ENCODE results near the gene PLA2G6.

The PLA2G6 gene

DNA sequence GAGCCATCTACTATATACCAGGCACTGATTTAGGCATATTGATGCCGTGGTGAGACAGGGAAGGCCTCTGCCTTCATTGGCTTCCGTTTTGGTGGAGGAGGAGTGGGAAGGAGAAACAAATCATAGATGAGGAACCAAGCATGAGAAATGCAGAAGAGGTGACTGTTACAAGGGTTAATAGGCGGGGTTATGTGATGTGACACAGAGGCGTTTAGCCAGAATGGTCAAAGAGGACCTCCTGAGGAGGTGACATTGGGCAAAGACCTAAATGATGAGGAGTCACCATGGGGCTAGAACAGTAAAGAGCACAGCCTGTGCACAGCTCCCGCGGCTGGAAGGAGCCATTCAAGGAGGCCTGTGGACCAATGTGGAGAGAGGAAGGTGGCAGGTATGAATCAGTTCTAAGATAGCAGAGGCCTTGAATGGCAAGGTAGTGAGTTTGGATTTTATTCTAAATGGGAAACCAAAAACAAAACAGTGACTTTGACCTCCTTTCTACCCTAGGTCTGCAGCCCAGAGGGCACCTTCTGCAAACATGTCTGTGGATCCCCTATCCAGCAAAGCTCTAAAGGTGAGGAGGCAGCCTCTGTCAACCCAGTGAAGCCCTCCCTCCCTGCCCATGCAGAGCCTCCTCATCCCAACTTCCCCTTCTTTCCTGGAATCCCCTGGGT is 31.8 kb upstream of the PLA2G6 start:
- no peak for DNase-seq

DNA sequence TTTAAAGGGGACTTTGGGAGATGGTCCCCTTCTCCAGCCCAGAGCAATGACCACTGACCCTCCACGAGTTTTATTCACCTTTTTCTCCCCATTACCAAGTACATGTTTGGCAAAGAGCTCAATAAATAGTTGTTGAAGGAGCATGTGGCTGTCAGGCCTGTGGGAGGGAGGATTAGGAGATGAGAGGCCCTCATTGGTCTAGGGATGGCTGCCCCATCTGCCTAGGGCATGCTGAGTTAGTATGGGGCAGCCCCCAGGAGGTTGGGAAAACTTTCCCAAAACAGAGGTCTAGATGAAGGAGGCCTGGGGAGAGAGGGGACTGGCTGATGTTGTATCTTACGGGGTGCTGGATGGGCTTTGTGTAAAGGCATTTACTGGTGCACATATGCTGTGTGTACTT is 30.8 kb upstream of the PLA2G6 start:
- no peak for DNase-seq

DNA sequence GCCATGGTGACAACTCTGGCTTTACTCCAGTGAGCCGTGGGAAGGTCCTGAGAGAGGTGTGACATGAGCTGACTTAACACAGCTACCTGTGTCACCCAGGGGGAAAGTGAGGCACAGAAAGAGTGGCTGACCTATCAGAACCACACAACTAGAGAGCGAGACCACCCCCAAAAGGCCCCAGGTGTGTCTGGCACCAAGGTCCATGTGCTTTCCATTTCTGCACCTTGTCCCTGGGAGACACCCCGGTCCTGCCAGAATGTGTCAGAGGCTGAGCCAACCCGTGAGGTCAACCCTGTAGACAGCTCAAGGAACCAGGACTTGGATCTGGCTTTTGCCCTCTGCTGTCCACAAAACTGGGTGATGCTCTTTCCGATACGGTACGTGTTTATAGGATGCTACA is 29.9 kb upstream of the PLA2G6 start:
- DNase-seq, result no peak

DNA sequence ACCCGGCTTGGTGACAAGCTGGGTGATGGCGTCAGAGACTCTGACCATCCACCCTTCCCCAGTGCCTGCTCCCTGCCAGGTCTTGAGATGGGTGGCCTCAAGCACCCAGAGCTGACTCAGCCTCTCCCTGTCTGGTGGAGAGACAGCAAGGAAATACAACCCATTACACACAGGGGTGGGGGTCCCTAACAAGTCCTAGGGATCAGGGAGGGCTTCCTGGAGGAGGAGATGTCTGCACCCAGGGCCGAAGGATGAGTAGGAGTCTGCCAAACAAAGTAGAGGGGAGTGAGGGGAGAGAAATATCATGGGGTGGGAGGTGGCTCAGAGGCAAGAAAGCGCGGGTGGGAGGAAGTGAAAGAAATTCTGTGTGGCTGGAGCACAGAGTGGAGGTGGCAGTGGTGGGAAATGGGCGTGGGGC is 26.9 kb upstream of the PLA2G6 start:
- no peak for DNase-seq

DNA sequence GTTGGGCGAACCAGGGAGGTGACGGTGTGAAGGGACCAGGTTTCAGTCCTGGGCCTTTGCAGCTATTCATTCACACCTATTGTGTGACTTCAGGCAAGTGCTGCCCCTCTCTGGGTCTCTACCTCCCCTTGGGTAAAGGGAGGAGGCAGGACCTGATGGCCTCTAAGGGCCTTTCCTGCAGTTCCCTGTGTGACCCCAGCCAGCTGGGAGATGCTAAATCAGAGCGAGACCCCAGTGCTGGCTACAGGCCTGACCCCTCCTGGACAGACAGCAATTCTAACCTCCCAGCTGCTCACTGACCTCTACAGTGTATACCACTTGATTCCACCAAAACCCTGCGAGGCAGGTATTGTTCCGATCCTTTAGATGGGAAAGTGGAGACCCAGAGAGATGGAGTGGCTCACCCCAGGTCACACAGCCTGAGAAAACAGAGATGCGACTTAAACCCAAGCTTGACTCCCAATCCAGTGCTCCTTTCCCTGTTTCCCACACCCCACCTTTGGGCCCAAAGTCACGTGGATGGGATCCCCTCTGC is 26.3 kb upstream of the PLA2G6 start:
- DNase-seq, result no peak

DNA sequence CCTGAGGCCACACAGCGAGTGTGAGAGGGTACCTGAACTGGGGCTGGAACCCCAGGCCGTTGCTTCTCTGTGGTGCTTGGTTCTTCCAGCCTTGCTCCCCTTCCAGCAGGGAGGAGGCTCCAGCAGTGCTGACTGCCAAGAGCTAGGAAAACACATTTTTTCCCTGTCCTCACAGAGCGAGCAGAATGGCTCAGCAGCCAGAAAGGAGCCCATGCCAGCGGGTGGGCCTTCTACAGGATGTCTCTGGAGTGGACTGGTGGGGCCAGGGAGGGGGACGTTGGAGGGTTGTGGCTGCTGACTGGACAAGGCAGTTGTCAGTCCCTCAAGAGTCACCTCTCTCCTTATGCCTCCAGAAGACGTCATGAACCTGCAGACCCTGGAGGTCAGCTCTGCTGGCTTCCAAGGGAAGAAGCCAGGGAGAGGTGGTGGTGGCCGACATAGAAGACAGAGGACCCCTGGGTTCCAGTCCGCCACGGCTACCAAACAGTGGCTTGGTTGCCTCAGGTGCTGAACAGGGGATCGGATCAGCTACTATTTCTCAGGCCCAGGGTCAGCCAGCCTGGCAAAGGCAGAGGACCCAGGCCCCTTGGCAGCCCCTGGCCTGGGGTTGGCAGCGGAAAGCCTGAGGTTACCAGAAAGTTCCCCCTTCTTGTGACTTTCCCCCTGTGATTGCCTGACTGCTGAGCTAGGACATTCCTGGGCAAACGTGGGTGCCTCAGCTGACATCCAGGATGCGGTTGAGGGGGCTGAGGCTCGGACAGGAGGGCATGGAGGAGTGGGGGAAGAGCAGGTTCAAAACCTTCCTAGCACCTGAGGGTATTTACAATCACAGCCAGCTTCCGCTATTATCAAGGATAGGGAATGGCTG is 23.9 kb upstream of the PLA2G6 start:
- no peak for DNase-seq

DNA sequence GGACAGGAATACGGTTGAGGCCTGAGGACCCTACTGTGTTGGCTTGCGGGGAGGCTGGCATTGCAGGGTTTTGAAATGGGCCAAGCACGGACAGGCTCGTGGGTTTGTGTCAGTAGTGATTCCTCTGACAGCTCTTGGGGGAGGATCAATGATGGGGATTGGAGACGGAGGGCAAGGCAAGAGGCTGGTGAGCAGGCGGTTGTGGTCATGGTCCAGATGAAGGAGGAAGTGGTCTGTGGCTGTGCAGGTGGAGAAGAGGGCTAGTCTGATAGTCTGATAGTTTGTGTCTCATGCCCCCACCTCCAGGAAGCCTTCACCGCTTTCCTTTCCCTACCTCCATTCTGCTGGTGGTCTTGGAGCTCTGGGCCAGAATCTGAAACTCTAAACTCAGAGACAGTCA is 23.2 kb upstream of the PLA2G6 start:
- no peak for DNase-seq

DNA sequence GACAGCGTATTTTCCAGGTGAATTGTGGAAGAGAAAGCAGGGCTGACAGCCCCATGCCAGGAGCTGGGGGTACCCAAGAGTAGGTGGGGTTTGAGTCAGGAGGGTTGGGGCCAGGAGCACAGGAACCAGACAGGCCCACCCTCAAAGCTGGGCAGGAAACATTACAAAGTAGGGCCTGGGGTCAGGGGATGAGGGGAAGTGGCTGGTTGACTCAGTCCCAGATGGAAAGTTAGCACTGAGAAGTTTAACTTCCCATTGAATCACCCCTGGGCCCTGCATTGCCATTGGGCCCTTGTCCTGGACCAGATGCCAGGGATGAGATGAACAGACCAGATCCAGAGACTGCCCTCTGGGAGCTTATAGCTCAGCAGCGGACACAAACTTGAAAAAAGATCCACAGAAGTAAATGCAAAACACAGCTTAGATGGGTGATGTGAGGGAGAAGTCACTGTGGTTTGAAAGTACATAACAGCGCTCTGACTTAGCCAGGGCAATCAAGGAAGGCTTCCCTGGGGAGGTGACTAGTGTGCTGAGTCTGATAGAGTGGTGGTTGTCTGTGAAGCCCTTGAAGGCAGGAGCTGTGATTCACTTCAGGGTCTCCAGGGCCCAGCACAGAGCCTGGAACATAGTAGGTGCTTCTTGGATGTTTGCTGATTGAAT is 22.4 kb upstream of the PLA2G6 start:
- no peak for DNase-seq

DNA sequence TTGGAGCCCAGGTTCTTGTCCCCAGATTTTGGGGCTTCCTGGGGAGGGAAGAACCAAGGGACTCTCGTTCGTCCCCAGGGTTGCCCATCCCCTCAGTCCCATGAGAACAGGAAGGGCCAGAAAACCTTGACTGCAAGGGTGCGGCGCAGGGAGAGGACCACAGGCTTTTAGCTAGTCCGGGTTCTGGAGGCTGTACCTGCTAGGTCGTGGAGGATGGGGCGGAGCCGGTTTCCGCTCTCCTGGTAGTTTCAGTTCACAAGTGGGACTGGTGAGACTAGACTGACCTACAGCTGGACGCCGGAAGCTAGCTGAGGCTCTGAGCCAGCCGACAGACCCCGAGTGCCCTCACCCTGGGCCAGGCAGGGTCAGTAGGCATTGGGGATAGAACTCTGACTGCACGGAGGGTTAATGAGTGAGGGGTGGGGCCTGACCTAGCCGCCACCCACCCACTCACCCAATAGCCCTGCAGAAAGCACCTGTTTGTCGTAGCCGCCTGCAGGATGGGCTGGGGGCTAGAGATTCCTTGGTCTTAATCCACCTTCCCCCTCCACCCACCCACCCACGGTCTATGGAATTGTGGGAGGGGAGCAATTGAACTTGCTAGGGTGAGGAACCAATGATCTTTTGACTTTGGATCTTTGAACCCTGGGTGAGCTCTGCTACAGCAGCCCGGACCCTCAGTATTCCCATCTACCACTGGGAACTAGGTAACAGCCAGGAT is 21.6 kb upstream of the PLA2G6 start:
- DNase-seq, result no peak

DNA sequence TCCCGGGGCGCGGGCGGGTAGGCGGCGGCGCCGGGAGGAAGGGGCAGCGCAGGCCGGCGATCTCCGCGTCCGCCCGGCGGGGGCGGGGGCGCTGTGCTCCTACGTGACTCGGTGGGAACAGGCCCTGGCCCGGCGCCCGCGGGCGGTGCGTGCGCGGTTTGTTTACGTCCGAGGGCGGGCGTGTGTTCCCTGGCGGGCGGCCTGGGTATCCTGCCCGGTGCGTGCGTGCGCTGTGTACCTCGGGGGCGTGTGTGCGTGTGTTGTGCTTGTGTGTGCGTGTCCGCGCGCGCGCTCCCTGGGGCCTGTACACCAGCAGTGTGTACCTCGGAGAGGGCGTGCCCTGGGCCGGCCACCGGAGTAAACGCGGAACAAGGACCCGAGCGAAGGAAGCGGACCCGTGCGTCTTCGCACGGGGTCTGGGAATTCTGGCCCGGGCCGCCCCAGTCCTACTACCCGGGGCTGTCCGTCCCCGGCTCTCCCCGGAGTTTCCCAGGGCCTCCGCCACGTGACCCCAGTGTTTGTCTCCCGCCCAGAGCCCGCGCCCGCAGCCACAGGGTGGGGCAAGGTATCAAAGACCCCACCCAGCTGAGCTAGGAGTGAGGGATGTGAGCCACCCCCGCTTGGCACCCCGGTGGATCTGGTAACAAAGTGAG is 20.9 kb upstream of the PLA2G6 start:
- DNase-seq, result peak; percentile 49

DNA sequence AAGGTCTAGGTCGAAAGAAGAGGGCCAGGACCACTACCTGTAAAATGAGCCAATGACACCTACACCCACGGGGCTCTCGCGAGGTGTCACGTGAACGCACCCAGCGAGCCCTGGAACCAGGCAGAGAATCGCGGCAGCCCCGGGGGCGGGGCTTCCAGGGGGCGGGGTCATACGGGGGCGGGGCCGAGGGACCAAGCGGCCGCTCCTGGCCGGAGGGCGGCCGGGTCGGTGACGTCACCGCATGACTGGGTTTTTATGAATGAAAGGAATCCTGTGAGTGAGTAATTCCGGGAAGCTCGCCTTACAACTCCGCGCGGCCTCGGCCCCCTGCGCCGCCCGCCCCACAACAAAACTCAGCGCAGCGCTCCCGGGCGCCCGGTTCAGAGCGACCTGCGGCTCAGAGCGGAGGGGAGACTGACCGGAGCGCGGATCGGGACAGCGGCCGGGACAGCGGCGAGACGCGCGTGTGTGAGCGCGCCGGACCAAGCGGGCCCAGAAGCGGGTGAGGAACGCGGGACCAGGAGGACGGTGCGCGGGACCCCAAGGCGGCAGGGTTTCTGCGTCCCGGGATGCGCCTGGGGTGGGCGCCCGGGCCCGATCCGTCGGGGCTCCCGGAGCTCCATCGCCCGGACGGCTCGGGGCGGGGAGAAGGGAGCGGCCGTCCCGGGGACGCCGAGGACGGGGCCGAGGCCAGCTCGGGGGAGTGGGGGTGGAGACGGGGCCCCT is 20.2 kb upstream of the PLA2G6 start, which contains the start of gene MAFF:
TSS of gene MAFF (plus strand) at position 284 of the 726 bp plus-strand sequence. CDS start 11,860 bp downstream, outside the sequence.
- peak; percentile 84 for DNase-seq

DNA sequence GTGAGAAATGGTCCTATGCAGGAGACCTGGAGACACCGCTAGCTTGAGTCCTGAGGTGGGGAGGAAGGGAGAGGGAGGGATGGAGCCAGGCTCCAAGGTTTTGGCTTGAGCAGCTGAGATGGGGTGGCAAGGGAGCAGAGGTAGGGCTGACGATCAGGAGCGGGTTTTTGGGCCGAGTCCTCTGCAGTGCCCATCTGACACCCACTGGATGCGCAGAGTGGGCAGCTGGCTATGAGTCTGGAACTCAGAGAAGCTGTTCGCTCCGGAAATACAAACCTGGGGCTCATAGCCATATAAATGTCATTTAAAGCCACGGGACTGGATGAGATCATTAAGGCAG is 19.7 kb upstream of the PLA2G6 start:
- no peak for DNase-seq

DNA sequence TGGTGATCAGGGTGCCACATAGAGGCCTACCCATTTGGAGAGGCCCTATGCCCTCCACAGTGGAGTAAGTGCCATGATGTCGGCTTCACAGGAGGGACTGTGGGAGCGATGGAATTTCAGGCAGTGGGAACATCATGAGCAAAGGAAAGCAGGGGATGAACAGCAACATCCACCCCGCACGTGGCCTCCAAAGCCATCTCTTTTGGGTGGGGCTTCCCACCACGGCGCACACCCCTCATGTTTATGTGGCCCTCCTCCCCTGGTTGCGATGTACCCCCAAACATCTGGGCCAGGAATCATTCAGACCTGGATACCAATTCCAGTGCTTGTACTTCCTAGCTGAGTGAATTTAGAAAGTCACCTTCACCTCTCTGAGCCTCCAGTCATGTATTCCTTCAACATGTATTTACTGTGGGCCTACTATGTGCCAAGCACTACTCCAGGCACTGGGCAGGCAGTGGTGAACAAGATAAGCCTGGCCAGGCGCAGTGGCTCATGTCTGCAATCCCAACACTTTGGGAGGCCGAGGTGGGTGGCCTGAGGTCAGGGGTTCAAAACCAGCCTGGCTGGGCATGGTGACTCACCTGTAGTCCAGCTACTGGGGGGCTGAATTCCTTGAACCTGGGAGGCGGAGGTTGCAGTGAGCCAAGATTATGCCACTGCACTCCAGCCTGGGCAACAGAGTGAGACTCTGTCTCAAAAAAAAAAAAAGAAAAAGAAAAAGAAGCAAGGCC is 18.4 kb upstream of the PLA2G6 start:
- DNase-seq, result no peak

DNA sequence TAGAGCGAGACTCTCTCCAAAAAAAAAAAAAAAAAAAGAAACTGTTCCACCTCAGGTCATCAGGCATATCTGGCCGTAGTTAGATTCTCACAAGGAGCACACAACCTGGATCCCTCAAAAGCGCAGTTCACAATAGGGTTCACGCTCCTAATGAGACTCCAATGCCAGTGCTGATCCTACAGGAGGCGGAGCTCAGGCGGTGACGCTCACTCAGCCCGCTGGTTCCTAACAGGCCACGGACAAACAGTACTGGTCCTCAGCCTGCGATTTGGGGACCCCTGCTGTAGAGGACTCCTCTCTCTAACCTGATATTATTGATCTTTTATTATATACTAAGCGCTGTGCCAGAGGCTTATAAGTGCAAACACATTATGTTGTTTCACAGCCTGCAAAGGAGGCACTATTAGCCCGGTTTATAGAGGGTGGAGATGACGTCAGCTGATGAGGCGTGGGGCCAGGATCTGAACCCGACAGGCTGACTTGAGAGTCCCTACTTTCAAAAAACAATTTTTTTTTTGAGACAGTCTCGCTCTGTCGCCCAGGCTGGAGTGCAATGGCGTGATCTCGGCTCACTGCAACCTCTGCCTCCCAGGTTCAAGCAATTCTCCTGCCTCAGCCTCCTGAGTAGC is 15.3 kb upstream of the PLA2G6 start:
- DNase-seq, result no peak

DNA sequence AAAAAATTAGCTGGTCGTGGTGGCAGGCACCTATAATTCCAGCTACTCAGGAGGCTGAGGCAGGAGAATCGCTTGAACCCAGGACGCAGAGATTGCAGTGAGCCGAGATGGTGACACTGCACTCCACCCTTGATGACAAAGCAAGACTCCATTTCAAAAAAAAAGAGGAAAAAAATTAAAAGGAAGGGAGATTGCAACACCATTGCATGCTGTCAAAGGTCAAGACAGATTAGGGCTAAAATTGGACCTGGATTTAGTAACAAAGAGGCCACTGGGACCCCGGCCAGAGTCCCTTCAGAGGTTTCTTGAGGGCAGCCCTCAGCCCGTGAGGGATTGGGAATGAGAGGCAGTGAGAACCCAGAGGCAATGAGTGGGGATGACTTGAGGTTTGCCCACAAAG is 11.9 kb upstream of the PLA2G6 start:
- no peak for DNase-seq

DNA sequence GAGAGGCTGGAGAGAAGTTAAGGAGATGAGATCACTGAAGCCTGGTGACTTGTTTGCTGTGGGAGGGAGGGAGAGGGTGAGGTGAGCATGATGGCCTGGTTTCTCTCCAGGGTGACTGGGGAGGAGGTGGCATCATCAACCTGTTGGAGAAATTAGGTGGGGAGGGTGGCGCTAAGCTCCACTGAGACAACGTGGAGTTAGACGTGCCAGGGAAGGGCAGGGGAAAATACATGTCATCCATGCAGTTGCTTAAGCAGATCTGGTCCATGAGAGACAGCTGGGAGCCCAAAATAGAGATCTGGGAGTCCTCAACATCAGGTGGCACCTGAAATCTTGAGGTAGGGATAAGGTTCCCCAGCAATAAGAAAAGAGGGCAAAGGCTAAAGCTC is 10.8 kb upstream of the PLA2G6 start:
- no peak for DNase-seq

DNA sequence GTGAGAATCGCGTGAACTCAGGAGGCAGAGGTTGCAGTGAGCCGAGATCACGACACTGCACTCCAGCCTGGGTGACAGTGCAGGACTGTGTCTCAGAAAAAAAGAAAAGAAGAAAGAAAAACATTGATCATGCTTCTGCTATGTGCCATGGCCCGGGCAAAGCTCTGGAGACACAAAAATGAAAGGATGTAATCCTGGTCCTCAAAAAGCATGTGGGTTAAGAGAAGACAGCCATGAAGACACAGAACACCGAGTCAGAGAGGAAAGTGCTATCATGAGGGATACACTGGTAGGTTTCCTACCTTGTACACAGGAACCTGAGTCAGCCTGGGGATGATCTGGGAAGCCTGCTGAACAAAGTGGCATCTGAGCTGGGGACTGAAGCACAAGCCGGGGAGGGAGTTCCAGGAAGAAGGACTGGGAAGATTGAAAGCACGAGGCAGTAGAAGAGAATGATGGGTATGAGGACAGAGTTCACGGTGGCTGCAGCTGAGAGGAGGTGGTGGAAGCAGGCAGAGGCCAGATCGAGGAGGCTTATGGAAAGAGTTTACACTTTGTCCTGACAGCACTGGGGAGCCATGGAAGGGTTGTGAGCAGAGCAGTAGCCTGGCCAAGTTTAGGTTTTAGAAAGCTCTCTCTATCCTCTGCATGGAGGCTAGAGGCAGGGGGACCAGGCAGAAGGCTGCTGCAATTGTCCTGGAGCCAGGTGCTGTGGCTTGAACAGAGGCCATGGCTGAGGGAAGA is 10.3 kb upstream of the PLA2G6 start:
- DNase-seq, result no peak

DNA sequence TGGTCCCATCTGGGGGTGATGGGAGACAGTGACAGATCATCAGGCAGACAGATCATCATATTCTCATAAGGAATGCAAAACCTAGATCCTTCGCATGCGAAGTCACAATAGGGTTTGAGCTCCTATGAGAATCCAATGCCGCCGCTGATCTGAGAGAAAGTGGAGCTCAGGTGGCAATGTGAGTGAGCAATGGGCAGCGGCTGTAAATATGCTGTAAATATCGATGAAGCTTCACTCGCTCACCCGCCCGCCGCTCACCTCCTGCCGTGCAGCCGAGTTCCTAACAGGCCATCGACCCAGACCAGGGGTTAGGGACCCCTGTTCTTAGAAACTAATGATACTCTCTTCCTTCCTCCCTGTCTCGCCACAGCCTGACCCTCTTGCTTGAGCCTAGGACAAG is 9.4 kb upstream of the PLA2G6 start:
- DNase-seq, result no peak

DNA sequence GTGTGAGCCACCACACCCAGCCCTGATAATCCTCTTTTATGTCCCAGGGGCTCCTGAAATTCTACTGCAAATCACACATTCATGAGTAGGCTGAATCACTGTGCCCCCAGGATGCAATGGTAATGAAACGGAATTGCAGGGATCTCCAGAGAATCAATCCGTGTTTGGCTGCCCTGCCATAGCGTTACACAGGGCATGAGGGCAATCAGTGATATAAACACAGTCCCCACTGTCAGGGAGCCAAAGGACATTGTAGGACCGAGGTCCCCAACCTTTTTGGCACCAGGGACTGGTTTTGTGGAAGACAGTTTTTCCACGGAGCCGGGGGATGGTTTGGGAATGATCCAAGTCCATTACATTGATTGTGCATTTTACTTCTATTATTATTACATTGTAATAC is 9.0 kb upstream of the PLA2G6 start:
- no peak for DNase-seq

DNA sequence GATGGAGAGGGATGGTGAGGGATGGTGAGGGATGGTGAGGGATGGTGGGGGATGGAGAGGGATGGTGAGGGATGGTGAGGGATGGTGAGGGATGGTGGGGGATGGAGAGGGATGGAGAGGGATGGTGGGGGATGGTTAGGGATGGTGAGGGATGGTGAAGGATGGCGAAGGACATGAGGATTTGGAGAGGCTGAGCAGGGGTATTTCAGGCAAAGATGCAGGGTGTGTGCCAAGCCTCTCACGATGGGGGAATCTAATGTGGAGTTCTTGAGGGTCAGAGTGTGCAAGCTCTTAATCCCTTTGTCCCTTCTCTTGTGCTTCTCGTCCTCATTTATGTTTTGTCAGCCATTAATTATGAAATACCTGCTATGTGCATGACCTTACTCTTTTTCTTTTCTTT is 7.5 kb upstream of the PLA2G6 start:
- DNase-seq, result no peak

Data from T-helper 9 cell (primary cell).